Cardiac muscle cell (in vitro differentiated cells and primary cell): ENCODE data around the gene STPG4. TPM values are rescaled to one million over a fixed set of nuclear protein-coding genes. Genes with fewer than 3 reads are reported as not detected.

Experiments
- DNase-seq, 2 donors: peaks; one replicate each; pipeline versions ENCODE4 v3.0.0 to v3.0.0-alpha.2; 2010 to 2017; ENCODE audit warnings: low read depth in 1 of 2, low spot score in 1 of 2
- H3K27ac ChIP-seq: fragments of 200-600 bp; sonication (generic); 2 replicates; pipeline ENCODE4 v1.5.1; 2016
- H3K27me3 ChIP-seq: fragments of 200-600 bp; sonication (generic); 2 replicates; pipeline ENCODE4 v1.6.0; 2016; ENCODE audit warnings: control low read depth
- H3K36me3 ChIP-seq: fragments of 200-600 bp; sonication (generic); 2 replicates; pipeline ENCODE4 v1.5.1; 2016; ENCODE audit warnings: control low read depth
- H3K4me1 ChIP-seq: fragments of 200-600 bp; sonication (generic); 2 replicates; pipeline ENCODE4 v1.8.1; 2017; ENCODE audit warnings: low read depth, mild to moderate bottlenecking, mixed run types
- H3K4me3 ChIP-seq: fragments of 200-600 bp; sonication (generic); 2 replicates; pipeline ENCODE4 v1.5.1; 2016; ENCODE audit warnings: mild to moderate bottlenecking
- H3K9me3 ChIP-seq: fragments of 200-600 bp; sonication (generic); 2 replicates; pipeline ENCODE4 v1.5.1; 2017; ENCODE audit warnings: low read depth, mild to moderate bottlenecking, control low read depth
- CTCF ChIP-seq: IDR thresholded peaks from 2 replicates; pipeline ENCODE4 v1.5.1; 2012; ENCODE audit warnings: low read depth, mild to moderate bottlenecking, low read length
- polyA plus RNA-seq: library from polyadenylated mRNA; unstranded; fragments of >200 nt; fragmentation: Nextera tagmentation; extraction: Ambion mirVana; gene quantifications from 2 replicates; pipeline ENCODE4 v1.2.1, GENCODE V29; 2016
- total RNA-seq: library from RNA; depleted of rRNA; stranded (reverse); fragments of >200 nt; gene quantifications from 2 replicates; pipeline ENCODE4 v1.2.3, GENCODE V29; 2016

The STPG4 gene
- total and polyA plus RNA-seq, 2 experiments from 2014 or later, result not detected

- DNase-seq, result no peak
- TF ChIP-seq CTCF, result no peak
- no peaks in the 10 kb centered on the region for H3K36me3 ChIP-seq
Observed at GRCh38 chr2:47196499-47196898, 41.4 kb upstream of the STPG4 start.

GRCh38 chr2:47196046-47196445 lies 40.9 kb upstream of the STPG4 start:
- Histone ChIP-seq H3K27ac (no peak overlapping the region), H3K4me3 (no peak overlapping the region), H3K36me3 (no peaks in the 10 kb centered on the region), H3K27me3 (no peaks in the 10 kb centered on the region), H3K9me3 (no peaks in the 10 kb centered on the region), H3K4me1 (peaks cover 22% of the 10 kb centered on the region)
- DNase-seq, result no peak
- no peak for TF ChIP-seq CTCF

More at GRCh38 chr2:47196499-47196898, 41.4 kb upstream of the STPG4 start:
- H3K27me3 ChIP-seq, result no peaks in the 10 kb centered on the region
- H3K9me3 ChIP-seq, result no peaks in the 10 kb centered on the region
- H3K4me1 ChIP-seq, result peaks cover 22% of the 10 kb centered on the region
- H3K27ac ChIP-seq, result no peak overlapping the region
- H3K4me3 ChIP-seq, result no peak overlapping the region

GRCh38 chr2:47195148-47195547 lies 40.0 kb upstream of the STPG4 start:
- Histone ChIP-seq H3K27me3 (no peaks in the 10 kb centered on the region), H3K4me3 (no peak overlapping the region), H3K4me1 (peaks cover 22% of the 10 kb centered on the region), H3K9me3 (no peaks in the 10 kb centered on the region), H3K36me3 (no peaks in the 10 kb centered on the region), H3K27ac (no peak overlapping the region)
- DNase-seq, result no peak
- TF ChIP-seq CTCF, result no peak

GRCh38 chr2:47194410-47194809 lies 39.3 kb upstream of the STPG4 start:
- peaks cover 22% of the 10 kb centered on the region for H3K4me1 ChIP-seq
- no peak for TF ChIP-seq CTCF
- H3K27me3 ChIP-seq, result no peaks in the 10 kb centered on the region
- DNase-seq, result no peak
- no peaks in the 10 kb centered on the region for H3K36me3 ChIP-seq
- H3K27ac ChIP-seq, result no peak overlapping the region
- H3K4me3 ChIP-seq, result no peak overlapping the region
- H3K9me3 ChIP-seq, result no peaks in the 10 kb centered on the region

- Histone ChIP-seq H3K9me3 (no peaks in the 10 kb centered on the region), H3K4me1 (peaks cover 22% of the 10 kb centered on the region), H3K36me3 (no peaks in the 10 kb centered on the region), H3K4me3 (no peak overlapping the region), H3K27ac (peak overlapping the region; percentile 53), H3K27me3 (no peaks in the 10 kb centered on the region)
- TF ChIP-seq CTCF, result no peak
- DNase-seq, result no peak
Observed at GRCh38 chr2:47193607-47194006, 38.5 kb upstream of the STPG4 start.
